ENCODE results near the gene GPC5.
"Not testable (repeated sequence)": the region's sequence is repeated elsewhere in the genome, so short reads cannot be mapped to it uniquely, and the experiment has no call there.

GPC5 gene

DNA sequence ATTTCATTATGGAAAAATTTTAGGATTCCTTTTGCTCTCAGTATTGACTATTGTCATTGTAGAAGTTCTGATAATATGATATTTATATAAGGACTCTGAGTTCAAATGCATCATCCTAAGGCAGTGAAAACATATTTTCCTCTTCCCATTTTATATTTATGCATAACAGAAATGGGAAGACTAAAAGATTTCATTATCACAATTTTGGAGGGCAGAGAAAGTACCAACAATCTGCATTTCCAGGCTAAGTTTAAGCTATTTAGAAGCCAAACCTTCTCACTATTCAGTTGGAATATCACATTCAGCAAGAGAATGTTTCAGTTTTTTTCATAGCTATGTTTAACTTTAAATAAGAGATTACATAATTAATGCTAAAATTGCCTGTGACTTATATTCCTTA is 1269.7 kb downstream of the GPC5 start:
- DNase-seq (ENCODE audit: low spot score): no peak

- no peak for DNase-seq (ENCODE audit: low spot score)
These were observed 1271.7 kb downstream of the GPC5 start for GRCh38 chr13:92670096-92670495.

GRCh38 chr13:92671821-92672220 is 1273.4 kb downstream of the GPC5 start:
- no peak for DNase-seq (ENCODE audit: low spot score)

GRCh38 chr13:92676246-92676645 is 1277.8 kb downstream of the GPC5 start:
- no peak for DNase-seq (ENCODE audit: low spot score)

GRCh38 chr13:92677571-92677970 is 1279.2 kb downstream of the GPC5 start:
- no peak for DNase-seq (ENCODE audit: low spot score)

DNA sequence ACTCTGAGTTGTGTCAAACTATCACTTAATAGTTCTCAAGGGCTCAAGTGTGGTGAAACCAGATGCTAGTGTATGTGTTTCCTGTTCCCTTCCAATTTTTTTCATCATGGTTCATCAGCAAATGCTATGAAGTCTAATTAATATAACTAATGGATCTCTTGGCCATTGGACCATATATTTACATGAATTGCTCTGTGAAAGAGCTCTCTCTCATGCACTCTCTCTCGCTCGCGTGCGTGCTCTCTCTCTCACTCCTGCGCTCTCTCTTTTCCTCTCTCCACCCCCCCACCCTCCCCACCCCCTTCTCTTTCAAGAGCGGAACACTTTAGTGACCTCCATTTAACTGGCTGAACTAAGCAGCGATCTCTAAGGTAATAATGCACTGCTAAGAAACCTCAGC is 1281.2 kb downstream of the GPC5 start:
- DNase-seq (ENCODE audit: low spot score): no peak

GRCh38 chr13:92681239-92681638 is 1282.8 kb downstream of the GPC5 start:
- no peak for DNase-seq (ENCODE audit: low spot score)

- no peak for DNase-seq (ENCODE audit: low spot score)
These were observed 1284.6 kb downstream of the GPC5 start for GRCh38 chr13:92682832-92683517.

DNA sequence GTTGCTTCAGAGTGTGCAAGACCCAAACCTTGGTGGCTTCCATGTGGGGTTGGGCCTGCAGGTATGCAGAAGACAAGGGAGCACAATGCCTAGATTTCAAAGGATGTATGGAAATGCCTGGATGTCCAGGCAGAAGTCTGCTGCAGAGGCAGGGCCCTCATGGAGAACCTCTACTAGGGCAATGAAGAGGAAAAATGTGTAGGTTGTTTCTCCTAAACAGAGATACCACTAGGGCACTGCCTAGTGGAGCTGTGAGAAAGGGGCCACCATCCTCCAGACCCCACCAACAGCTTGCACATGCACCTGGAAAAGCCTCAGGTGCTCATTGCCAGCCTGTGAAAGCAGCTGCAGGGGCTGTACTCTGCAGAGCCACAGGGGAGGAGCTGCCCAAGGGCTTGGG is 1295.6 kb downstream of the GPC5 start:
- DNase-seq (ENCODE audit: low spot score): no peak

GRCh38 chr13:92695827-92696226 is 1297.4 kb downstream of the GPC5 start:
- DNase-seq (ENCODE audit: low spot score): not testable (repeated sequence)

GRCh38 chr13:92716749-92717148 is 1318.3 kb downstream of the GPC5 start:
- no peak for DNase-seq (ENCODE audit: low spot score)

GRCh38 chr13:92717857-92718256 is 1319.4 kb downstream of the GPC5 start:
- no peak for DNase-seq (ENCODE audit: low spot score)

DNA sequence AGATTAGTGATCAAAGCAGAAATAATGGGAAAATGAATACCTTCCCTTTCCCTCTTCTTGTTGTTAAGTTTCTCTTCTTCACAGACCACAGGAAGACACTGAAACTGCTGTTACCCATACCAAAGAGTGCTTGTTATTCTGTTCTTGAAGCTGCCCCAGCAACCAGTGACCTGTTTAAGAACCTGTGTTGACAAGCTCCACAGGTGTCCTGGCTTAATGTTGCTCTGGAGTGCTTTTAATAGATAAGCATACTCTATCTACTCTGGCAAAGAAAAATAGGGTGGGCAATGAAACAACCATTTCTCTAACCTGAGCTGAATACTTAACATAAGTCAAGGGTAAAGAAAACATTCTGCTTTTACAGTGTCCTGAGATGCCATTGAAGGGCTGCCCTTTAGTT is 1321.4 kb downstream of the GPC5 start:
- DNase-seq (ENCODE audit: low spot score): no peak

DNA sequence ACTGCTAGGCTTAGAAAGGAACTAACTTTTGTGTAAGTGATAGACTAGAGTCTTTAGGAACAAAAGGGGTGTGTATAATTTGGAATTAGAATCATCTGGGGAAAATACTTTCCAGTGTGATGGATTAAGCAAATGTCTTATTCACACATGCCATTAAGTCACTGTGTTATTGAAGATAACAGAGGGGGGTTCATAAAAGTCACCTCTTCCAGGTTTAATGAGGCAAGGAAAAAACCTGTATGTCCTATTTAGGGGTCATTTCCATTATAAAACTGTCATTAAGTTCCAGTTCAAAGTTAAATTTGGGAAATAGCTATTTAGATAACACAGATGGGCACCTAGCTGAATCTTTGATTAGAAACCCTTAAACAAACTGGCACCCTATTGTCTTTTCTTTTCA is 1323.2 kb downstream of the GPC5 start:
- DNase-seq (ENCODE audit: low spot score): no peak

DNA sequence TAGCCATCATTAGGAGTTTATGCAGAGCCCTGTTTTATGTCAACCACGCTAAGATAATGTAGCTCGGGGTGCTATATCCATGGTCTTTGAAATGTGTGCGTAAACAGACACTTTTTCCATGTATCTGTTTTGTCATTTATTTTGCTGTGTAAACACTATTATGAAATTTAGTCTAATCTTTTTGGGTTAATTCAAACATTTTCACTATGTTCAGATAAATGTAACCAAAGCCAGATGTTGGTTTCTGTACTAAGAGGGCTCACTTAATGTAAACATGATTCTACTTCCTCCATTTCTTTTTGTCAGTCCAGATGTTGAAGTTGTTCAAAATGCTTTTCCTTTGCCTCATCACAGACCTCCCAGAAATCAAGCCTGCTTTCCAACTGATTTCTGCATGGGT is 1328.7 kb downstream of the GPC5 start:
- no peak for DNase-seq (ENCODE audit: low spot score)

DNA sequence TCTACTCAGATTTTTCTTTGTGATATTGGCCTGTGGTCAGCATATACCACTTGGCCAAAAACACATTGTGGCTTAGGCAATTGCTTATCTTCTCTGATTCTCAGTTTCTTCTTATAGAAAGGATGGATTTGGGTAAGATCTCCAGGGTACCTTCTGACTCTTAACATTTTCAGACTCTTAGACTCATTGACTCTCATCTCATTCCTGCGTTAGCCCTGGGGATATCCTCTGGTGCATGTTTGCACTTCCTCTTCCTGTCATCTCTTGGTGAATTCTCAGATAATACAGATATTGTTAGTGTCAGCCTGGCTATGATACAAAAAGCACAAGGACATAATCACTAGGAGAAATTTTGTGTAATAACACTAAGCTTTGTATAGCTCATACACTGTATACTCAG is 1335.6 kb downstream of the GPC5 start:
- DNase-seq (ENCODE audit: low spot score): no peak

GRCh38 chr13:92734545-92734944 is 1336.1 kb downstream of the GPC5 start:
- no peak for DNase-seq (ENCODE audit: low spot score)

DNA sequence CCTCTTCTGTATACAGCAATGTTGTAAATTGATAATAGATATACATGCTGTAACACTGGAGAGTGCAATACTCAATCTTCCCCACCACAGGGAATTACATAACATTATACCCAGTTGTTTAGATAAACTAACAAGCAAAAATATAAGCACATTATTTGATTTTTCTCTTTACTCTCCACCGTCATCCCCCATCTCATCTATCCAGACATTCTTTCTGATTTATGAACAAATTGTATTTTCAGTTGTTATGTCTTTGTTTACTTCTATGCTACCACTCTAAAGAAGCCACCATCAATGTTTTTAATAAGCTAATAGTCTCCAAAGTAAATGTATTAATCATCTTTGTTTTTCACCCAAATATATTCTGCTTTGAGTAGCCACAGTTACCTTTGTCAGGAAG is 1337.5 kb downstream of the GPC5 start:
- no peak for DNase-seq (ENCODE audit: low spot score)

DNA sequence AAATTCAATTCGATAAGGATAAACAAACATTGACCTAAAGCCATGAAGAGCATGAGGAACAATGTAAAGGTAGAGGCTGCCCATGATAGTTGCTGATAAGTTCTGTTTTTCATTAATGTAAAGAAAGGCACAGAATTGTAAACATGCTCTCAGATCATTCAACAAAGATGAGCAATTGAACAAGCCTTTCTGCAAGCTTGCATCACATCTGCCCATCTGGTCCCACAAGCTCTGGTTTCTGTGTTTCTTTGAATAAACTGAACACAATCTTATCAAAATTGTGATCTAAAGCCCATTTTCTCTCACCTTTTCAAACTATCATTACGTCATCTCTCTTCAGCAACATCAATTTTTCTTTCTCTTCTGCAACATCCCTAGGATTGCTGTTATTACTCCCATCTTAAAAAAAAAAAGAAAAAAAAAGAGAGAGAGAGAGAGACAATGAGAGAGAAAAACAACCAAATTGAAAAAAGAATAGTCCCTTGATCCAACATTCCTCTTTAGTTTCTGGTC is 1340.9 kb downstream of the GPC5 start:
- no peak for DNase-seq (ENCODE audit: low spot score)

DNA sequence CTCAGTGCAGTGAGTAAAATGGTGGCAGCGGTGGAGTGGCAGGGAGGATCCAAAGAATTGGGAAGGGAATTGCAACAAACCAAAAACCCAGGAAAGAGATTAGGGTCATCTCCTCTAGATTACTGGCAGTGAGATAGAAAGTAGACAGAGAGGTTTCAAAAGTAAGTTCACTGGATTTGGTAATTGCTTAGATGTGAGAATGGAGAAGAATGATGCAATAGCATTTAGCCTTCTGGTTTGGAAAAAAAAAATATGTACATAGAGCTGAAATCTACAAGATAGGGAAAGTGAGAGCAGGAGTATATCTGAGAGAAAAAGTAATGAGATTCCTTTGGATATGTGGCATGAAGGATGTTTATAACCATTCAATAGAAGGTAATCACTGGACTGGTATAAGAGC is 1345.6 kb downstream of the GPC5 start:
- no peak for DNase-seq (ENCODE audit: low spot score)

DNA sequence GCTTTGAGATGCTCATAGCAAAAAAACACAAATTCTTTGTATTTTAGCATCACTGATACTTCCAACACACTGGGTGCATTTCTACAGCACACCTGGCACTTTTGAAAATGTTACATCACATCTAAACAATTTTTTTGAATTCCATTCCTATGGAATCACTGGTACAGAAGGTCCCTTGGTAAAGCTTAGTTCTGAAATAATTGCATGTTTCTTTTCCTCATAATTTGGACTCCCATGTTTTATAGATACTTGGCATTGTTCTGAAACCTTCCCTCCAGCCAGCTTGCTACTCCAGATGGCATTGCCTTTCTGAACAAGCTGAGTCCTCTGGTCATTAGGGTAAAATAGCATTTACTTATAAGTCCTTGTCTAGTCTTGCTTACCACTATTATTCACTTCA is 1346.8 kb downstream of the GPC5 start:
- DNase-seq (ENCODE audit: low spot score): no peak

DNA sequence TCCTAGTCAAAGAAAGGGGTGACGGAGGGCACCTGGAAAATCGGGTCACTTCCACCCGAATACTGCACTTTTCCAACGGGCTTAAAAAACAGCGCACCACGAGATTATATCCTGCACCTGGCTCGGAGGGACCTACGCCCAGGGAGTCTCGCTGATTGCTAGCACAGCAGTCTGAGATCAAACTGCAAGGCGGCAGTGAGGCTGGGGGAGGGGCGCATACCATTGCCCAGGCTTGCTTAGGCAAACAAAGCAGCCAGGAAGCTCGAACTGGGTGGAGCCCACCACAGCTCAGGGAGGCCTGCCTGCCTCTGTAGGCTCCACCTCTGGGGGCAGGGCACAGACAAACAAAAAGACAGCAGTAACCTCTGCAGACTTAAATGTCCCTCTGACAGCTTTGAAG is 1354.3 kb downstream of the GPC5 start:
- DNase-seq (ENCODE audit: low spot score): not testable (repeated sequence)

DNA sequence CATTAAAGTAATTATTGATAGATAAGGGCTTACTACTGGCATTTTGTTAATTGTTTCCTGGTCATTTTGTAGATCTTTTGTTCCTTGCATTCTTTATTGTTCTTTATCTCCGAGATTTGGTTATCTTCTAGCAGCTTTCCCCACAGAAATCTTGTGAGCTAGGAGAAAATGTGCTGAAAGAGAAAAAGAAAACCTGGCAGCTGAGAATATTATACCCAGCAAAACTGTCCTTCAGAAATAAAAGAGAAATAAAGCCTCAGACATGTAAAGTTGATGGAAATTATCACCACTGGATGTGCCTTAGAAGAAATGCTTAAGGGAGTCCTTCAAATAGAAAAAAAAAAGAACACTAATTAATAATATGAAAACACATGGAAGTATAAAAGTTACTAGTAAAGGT is 1363.3 kb downstream of the GPC5 start:
- DNase-seq (ENCODE audit: low spot score): no peak

GRCh38 chr13:92767468-92767867 is 1369.0 kb downstream of the GPC5 start:
- no peak for DNase-seq (ENCODE audit: low spot score)
